Smooth muscle cell of the brain vasculature (primary cell): ENCODE results near the gene NATD1.

Experiments
- DNase-seq: peaks from one replicate; pipeline ENCODE4 v3.0.0-alpha.2; 2012; ENCODE audit warnings: low read depth, low spot score

The NATD1 gene

GRCh38 chr17:21275579-21276263 lies 22.5 kb upstream of the NATD1 start:
- no peak for DNase-seq

- DNase-seq = no peak
Observed at GRCh38 chr17:21275047-21275578, 21.9 kb upstream of the NATD1 start.

GRCh38 chr17:21272881-21273792 lies 19.9 kb upstream of the NATD1 start:
- DNase-seq = no peak

GRCh38 chr17:21272250-21272649 lies 19.0 kb upstream of the NATD1 start:
- no peak for DNase-seq

GRCh38 chr17:21271454-21272183 lies 18.4 kb upstream of the NATD1 start:
- no peak for DNase-seq

GRCh38 chr17:21269394-21269793 lies 16.2 kb upstream of the NATD1 start:
- DNase-seq = no peak

GRCh38 chr17:21268596-21269188 lies 15.5 kb upstream of the NATD1 start:
- no peak for DNase-seq

- DNase-seq = no peak
Observed at GRCh38 chr17:21263376-21263775, 10.2 kb upstream of the NATD1 start.

- no peak for DNase-seq
Observed at GRCh38 chr17:21262259-21262993, 9.2 kb upstream of the NATD1 start.

- DNase-seq = no peak
Observed at GRCh38 chr17:21258593-21258992, 5.4 kb upstream of the NATD1 start.

- no peak for DNase-seq
Observed at GRCh38 chr17:21253646-21254441, 634 bp upstream of the NATD1 start.

GRCh38 chr17:21252289-21252795 lies 868 bp downstream of the NATD1 start:
- no peak for DNase-seq

GRCh38 chr17:21251337-21252010 lies 1.7 kb downstream of the NATD1 start:
- DNase-seq = no peak

GRCh38 chr17:21250854-21251253 lies 2.4 kb downstream of the NATD1 start:
- DNase-seq = no peak

- DNase-seq = no peak
Observed at GRCh38 chr17:21249920-21250703, 3.1 kb downstream of the NATD1 start.

GRCh38 chr17:21249086-21249795 lies 4.0 kb downstream of the NATD1 start:
- no peak for DNase-seq

- DNase-seq = no peak
Observed at GRCh38 chr17:21248500-21248899, 4.7 kb downstream of the NATD1 start.
